Measurements from ENCODE around the gene KCNA5.

GRCh38 chr12:5032821-5033220 is 10.9 kb upstream of the KCNA5 start:
- no peak for TF ChIP-seq CTCF (conservative IDR thresholded peaks at IDR 0.05; ENCODE audit: low read depth, low read length)
- TF ChIP-seq EZH2 (IDR thresholded peaks at IDR 0.05; ENCODE audit: low read length, unreplicated experiment) = no peak
- TF ChIP-seq EZH2phosphoT487 (IDR thresholded peaks at IDR 0.05; ENCODE audit: borderline replicate concordance, low read length) = no peak
